Measurements from ENCODE around the gene ADI1.

DNA sequence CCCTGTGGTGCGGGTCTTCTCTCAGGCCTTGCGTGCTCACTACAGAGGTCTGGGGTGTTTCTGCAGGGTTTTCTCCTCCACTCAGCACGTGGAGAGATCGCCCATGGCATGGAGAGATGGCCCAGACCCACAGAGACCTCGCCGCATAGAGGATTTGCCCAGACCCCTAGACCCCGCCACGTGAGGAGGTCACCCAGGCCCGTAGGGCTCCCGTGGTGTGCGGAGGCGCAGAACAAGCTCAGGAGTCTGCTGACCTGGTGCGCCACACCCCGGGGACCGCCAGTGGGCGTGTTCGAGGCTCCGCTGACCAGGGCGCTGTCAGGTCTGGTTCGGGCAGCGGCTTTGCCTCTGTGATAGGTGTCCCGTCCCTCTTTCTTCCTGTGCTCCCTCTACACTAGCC lies 64.5 kb downstream of the ADI1 start:
- no peak for TF ChIP-seq EZH2phosphoT487 (IDR thresholded peaks at IDR 0.05; ENCODE audit: low read depth, severe bottlenecking, unreplicated experiment)
- TF ChIP-seq, protein P1, sequence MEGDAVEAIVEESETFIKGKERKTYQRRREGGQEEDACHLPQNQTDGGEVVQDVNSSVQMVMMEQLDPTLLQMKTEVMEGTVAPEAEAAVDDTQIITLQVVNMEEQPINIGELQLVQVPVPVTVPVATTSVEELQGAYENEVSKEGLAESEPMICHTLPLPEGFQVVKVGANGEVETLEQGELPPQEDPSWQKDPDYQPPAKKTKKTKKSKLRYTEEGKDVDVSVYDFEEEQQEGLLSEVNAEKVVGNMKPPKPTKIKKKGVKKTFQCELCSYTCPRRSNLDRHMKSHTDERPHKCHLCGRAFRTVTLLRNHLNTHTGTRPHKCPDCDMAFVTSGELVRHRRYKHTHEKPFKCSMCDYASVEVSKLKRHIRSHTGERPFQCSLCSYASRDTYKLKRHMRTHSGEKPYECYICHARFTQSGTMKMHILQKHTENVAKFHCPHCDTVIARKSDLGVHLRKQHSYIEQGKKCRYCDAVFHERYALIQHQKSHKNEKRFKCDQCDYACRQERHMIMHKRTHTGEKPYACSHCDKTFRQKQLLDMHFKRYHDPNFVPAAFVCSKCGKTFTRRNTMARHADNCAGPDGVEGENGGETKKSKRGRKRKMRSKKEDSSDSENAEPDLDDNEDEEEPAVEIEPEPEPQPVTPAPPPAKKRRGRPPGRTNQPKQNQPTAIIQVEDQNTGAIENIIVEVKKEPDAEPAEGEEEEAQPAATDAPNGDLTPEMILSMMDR (IDR thresholded peaks at IDR 0.05; ENCODE audit: poor library complexity) = no peak
